Nephron progenitor cell (in vitro differentiated cells): ENCODE results near the gene RPS6KA2.
A peak's percentile ranks its signal among the peaks of the same experiment; 100 is the strongest.

Source experiments
- DNase-seq: peaks from one replicate; pipeline ENCODE4 v3.0.0; 2021
- H3K27ac Mint-ChIP-seq: 2 replicates; pipeline ENCODE4 v1.8.0; 2021; ENCODE audit warnings: mild to moderate bottlenecking, moderate library complexity, mixed read lengths
- H3K27me3 Mint-ChIP-seq: 2 replicates; pipeline ENCODE4 v1.8.0; 2021; ENCODE audit warnings: mild to moderate bottlenecking, low read depth, mixed read lengths; ENCODE audit not compliant: poor library complexity
- H3K36me3 Mint-ChIP-seq: 2 replicates; pipeline ENCODE4 v1.8.0; 2021; ENCODE audit warnings: low read depth, mixed read lengths
- H3K4me1 Mint-ChIP-seq: 2 replicates; pipeline ENCODE4 v1.8.0; 2021; ENCODE audit warnings: mixed read lengths
- H3K4me3 Mint-ChIP-seq: 2 replicates; pipeline ENCODE4 v1.8.0; 2021; ENCODE audit warnings: mild to moderate bottlenecking, moderate library complexity, mixed read lengths
- H3K9me3 Mint-ChIP-seq: 2 replicates; pipeline ENCODE4 v1.8.0; 2021; ENCODE audit warnings: mild to moderate bottlenecking, moderate library complexity, mixed read lengths
- TF ChIP-seq, protein P1 (sequence below): fragments of 200-600 bp; sonication (generic); IDR thresholded peaks from 2 replicates; pipeline ENCODE4 v1.5.0; 2021; ENCODE audit warnings: antibody characterized with exemption

The RPS6KA2 gene

DNA sequence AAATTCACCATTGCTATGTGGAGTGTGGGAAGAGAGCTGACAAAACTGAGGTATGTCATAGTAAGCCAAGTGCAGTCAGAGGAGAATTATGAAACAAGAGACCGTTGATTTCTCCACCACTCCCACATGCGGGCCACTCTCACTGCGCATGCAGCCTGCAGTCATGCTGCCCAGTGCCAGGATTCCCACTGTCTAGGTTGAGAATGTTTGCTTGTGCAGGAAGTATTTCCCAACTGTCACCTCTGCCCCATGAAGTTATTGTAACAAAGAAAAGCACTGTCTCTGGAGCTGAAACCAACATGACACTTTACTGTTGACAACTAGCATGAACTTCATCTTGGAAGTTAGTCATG is 266.0 kb downstream of the RPS6KA2 start:
- TF ChIP-seq, protein P1, sequence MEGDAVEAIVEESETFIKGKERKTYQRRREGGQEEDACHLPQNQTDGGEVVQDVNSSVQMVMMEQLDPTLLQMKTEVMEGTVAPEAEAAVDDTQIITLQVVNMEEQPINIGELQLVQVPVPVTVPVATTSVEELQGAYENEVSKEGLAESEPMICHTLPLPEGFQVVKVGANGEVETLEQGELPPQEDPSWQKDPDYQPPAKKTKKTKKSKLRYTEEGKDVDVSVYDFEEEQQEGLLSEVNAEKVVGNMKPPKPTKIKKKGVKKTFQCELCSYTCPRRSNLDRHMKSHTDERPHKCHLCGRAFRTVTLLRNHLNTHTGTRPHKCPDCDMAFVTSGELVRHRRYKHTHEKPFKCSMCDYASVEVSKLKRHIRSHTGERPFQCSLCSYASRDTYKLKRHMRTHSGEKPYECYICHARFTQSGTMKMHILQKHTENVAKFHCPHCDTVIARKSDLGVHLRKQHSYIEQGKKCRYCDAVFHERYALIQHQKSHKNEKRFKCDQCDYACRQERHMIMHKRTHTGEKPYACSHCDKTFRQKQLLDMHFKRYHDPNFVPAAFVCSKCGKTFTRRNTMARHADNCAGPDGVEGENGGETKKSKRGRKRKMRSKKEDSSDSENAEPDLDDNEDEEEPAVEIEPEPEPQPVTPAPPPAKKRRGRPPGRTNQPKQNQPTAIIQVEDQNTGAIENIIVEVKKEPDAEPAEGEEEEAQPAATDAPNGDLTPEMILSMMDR, result no peak
- peaks cover 4% of the 10 kb centered on the region for H3K4me1 Mint-ChIP-seq
- H3K9me3 Mint-ChIP-seq, result peaks cover 10% of the 10 kb centered on the region
- no peak overlapping the region for H3K27ac Mint-ChIP-seq
- no peak for DNase-seq
- peaks cover 4% of the 10 kb centered on the region for H3K36me3 Mint-ChIP-seq
- no peak overlapping the region for H3K4me3 Mint-ChIP-seq
- H3K27me3 Mint-ChIP-seq, result peaks cover 10% of the 10 kb centered on the region

- Mint-ChIP-seq H3K4me1 (peaks cover 4% of the 10 kb centered on the region), H3K27me3 (peaks cover 10% of the 10 kb centered on the region), H3K4me3 (no peak overlapping the region), H3K36me3 (peaks cover 4% of the 10 kb centered on the region), H3K27ac (no peak overlapping the region), H3K9me3 (peaks cover 10% of the 10 kb centered on the region)
- TF ChIP-seq, protein P1, result no peak
- peak; percentile 12 for DNase-seq
Measured at GRCh38 chr6:166360243-166361076, 266.6 kb downstream of the RPS6KA2 start.
